Mesothelial cell of epicardium (in vitro differentiated cells): ENCODE results near the gene FREY1. TPM values are rescaled to one million over a fixed set of nuclear protein-coding genes. Genes with fewer than 3 reads are reported as not detected.

Source experiments
- DNase-seq, 2 experiments: peaks; one replicate each; pipeline ENCODE4 v3.0.0; 2021; ENCODE audit warnings: low spot score in 2 of 2; ENCODE audit not compliant: unreplicated experiment in 2 of 2
- H3K27ac Mint-ChIP-seq: 2 replicates; pipeline ENCODE4 v1.8.0; 2021; ENCODE audit warnings: mixed read lengths
- H3K27me3 Mint-ChIP-seq: 2 replicates; pipeline ENCODE4 v1.8.0; 2021; ENCODE audit warnings: low read depth, mixed read lengths
- H3K36me3 Mint-ChIP-seq: 2 replicates; pipeline ENCODE4 v1.8.0; 2021; ENCODE audit warnings: mixed read lengths
- H3K4me1 Mint-ChIP-seq: 2 replicates; pipeline ENCODE4 v1.8.0; 2021; ENCODE audit warnings: mixed read lengths
- H3K4me3 Mint-ChIP-seq: 2 replicates; pipeline ENCODE4 v1.8.0; 2021; ENCODE audit warnings: mild to moderate bottlenecking, moderate library complexity, mixed read lengths
- H3K9me3 Mint-ChIP-seq: 2 replicates; pipeline ENCODE4 v1.8.0; 2021; ENCODE audit warnings: mixed read lengths
- total RNA-seq: library from RNA; stranded (reverse); gene quantifications from 3 replicates; pipeline ENCODE4 v1.2.1, GENCODE V29; 2021
- TF ChIP-seq, protein P1 (sequence below): fragments of 200-600 bp; sonication (generic); IDR thresholded peaks from one replicate; pipeline ENCODE4 v1.5.0; 2021; ENCODE audit warnings: antibody characterized with exemption; ENCODE audit not compliant: unreplicated experiment

FREY1 gene
- total RNA-seq, 1 donor from 2014 or later = 3.9 TPM

- no peak overlapping the region for H3K27ac Mint-ChIP-seq
- no peak for DNase-seq
- no peak overlapping the region for H3K4me3 Mint-ChIP-seq
- H3K9me3 Mint-ChIP-seq = no peaks in the 10 kb centered on the region
- peaks cover 30% of the 10 kb centered on the region for H3K27me3 Mint-ChIP-seq
- TF ChIP-seq, protein P1, sequence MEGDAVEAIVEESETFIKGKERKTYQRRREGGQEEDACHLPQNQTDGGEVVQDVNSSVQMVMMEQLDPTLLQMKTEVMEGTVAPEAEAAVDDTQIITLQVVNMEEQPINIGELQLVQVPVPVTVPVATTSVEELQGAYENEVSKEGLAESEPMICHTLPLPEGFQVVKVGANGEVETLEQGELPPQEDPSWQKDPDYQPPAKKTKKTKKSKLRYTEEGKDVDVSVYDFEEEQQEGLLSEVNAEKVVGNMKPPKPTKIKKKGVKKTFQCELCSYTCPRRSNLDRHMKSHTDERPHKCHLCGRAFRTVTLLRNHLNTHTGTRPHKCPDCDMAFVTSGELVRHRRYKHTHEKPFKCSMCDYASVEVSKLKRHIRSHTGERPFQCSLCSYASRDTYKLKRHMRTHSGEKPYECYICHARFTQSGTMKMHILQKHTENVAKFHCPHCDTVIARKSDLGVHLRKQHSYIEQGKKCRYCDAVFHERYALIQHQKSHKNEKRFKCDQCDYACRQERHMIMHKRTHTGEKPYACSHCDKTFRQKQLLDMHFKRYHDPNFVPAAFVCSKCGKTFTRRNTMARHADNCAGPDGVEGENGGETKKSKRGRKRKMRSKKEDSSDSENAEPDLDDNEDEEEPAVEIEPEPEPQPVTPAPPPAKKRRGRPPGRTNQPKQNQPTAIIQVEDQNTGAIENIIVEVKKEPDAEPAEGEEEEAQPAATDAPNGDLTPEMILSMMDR = no peak
- peaks cover 10% of the 10 kb centered on the region for H3K4me1 Mint-ChIP-seq
- H3K36me3 Mint-ChIP-seq = peaks cover 11% of the 10 kb centered on the region
Observed at GRCh38 chr11:45927684-45928413, 20.8 kb upstream of the FREY1 start.

GRCh38 chr11:45927332-45927683 is 20.2 kb upstream of the FREY1 start:
- Mint-ChIP-seq H3K9me3 (no peaks in the 10 kb centered on the region), H3K27ac (no peak overlapping the region), H3K36me3 (peaks cover 9% of the 10 kb centered on the region), H3K27me3 (peaks cover 30% of the 10 kb centered on the region), H3K4me3 (no peak overlapping the region), H3K4me1 (peaks cover 10% of the 10 kb centered on the region)
- TF ChIP-seq, protein P1 = no peak
- no peak for DNase-seq

DNA sequence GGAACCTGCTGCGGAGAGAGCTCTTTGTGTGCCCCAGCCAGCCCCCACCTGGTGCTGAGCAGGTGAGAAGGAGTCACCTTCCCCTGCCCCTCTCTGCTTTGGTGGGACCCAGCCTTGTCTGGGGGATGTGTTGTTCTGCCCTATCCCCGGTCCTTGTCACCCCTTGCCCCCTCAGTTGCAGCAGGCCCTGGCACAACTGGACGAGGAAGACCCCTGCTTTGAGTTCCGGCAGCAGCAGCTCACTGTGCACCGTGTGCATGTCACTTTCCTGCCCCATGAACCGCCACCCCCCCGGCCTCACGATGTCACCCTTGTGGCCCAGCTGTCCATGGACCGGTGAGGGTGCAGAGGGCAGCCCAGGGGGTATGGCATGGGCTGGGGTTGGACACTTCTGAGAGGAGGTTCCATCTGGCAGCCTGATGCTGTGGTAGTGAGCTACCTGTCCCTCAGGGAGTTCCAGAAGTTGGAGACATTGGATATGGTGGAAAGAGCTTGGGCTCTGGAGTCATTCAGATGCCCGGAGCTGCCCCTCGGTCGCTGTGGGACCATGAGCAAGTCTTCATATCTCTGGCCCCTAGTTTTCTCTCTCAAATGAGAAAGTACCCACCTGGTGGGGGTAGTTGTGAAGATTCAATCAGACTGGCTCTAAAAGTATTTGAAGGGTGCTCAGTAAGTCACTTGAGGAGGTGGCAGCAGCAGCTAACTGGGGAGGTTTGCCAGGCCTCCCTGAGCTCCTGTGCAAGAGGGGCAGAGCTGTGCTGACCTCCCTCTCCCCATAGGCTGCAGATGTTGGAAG is 19.7 kb upstream of the FREY1 start:
- Mint-ChIP-seq H3K27me3 (peaks cover 31% of the 10 kb centered on the region), H3K4me3 (no peak overlapping the region), H3K36me3 (peaks cover 4% of the 10 kb centered on the region), H3K27ac (no peak overlapping the region), H3K9me3 (no peaks in the 10 kb centered on the region), H3K4me1 (peaks cover 10% of the 10 kb centered on the region)
- no peak for DNase-seq
- TF ChIP-seq, protein P1 = no peak

GRCh38 chr11:45926001-45926401 is 18.9 kb upstream of the FREY1 start:
- Mint-ChIP-seq H3K4me1 (peaks cover 16% of the 10 kb centered on the region), H3K9me3 (no peaks in the 10 kb centered on the region), H3K36me3 (no peaks in the 10 kb centered on the region), H3K27ac (no peak overlapping the region), H3K4me3 (no peak overlapping the region), H3K27me3 (peaks cover 38% of the 10 kb centered on the region)
- no peak for DNase-seq
- TF ChIP-seq, protein P1 = no peak

DNA sequence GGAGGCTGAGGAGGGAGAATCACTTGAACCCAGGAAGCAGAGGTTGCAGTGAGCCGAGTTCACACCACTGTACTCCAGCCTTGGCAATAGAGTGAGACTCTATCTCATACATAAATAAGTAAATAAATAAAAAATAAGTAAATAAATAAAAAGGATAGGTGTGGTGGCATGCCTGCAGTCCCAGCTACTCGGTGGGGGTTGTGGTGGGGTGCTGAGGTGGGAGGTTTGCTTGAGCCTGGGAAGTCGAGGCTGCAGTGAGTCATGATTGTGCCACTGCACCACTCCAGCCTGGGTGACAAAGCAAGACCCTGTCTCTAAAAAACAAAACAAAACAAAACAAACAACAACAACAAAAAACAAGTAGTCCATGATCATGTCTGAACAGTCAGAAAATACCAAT is 18.5 kb upstream of the FREY1 start:
- DNase-seq = no peak
- H3K9me3 Mint-ChIP-seq = no peaks in the 10 kb centered on the region
- H3K36me3 Mint-ChIP-seq = no peaks in the 10 kb centered on the region
- H3K4me3 Mint-ChIP-seq = no peak overlapping the region
- H3K27me3 Mint-ChIP-seq = peaks cover 43% of the 10 kb centered on the region
- peaks cover 16% of the 10 kb centered on the region for H3K4me1 Mint-ChIP-seq
- H3K27ac Mint-ChIP-seq = no peak overlapping the region
- TF ChIP-seq, protein P1 = no peak
